WERI-Rb-1 (cell line): Measurements from ENCODE around the gene DCAF8L2.

Source experiments
- DNase-seq: peaks from one replicate; pipeline ENCODE4 v3.0.0-alpha.2; 2020
- H3K27ac ChIP-seq: fragments of 250-450 bp; sonication (Bioruptor Pico); 2 replicates; pipeline ENCODE4 v1.5.1; 2020; ENCODE audit warnings: mild to moderate bottlenecking, moderate library complexity
- H3K27me3 ChIP-seq: fragments of 250-450 bp; sonication (Bioruptor Pico); 2 replicates; pipeline ENCODE4 v1.5.1; 2021; ENCODE audit warnings: mild to moderate bottlenecking, low read depth, moderate library complexity; ENCODE audit not compliant: insufficient read depth, severe bottlenecking
- H3K36me3 ChIP-seq: fragments of 250-450 bp; sonication (Bioruptor Pico); 2 replicates; pipeline ENCODE4 v1.5.1; 2020; ENCODE audit warnings: mild to moderate bottlenecking, moderate library complexity
- H3K4me3 ChIP-seq: 2 replicates; pipeline ENCODE4 v1.5.1; 2011; ENCODE audit warnings: low read depth, mild to moderate bottlenecking, control low read depth, low read length
- H3K9me3 ChIP-seq: fragments of 250-450 bp; sonication (Bioruptor Pico); 2 replicates; pipeline ENCODE4 v1.5.1; 2021; ENCODE audit warnings: mild to moderate bottlenecking, moderate library complexity; ENCODE audit not compliant: severe bottlenecking
- CTCF ChIP-seq: IDR thresholded peaks from 2 replicates; pipeline ENCODE4 v1.5.1; 2011; ENCODE audit warnings: low read depth, mild to moderate bottlenecking, control low read depth, inconsistent platforms, low read length

DCAF8L2 gene

GRCh38 chrX:27571164-27571563 lies 19.0 kb upstream of the DCAF8L2 start:
- no peak for DNase-seq
- no peak overlapping the region for H3K27ac ChIP-seq
- no peak for TF ChIP-seq CTCF
- no peaks in the 10 kb centered on the region for H3K9me3 ChIP-seq
- no peaks in the 10 kb centered on the region for H3K36me3 ChIP-seq
- H3K27me3 ChIP-seq: no peaks in the 10 kb centered on the region
- no peak overlapping the region for H3K4me3 ChIP-seq

- Histone ChIP-seq H3K27me3 (no peaks in the 10 kb centered on the region), H3K4me3 (no peak overlapping the region), H3K9me3 (no peaks in the 10 kb centered on the region), H3K27ac (no peak overlapping the region), H3K36me3 (no peaks in the 10 kb centered on the region)
- DNase-seq: no peak
- no peak for TF ChIP-seq CTCF
Measured at GRCh38 chrX:27575565-27575964, 14.6 kb upstream of the DCAF8L2 start.

DNA sequence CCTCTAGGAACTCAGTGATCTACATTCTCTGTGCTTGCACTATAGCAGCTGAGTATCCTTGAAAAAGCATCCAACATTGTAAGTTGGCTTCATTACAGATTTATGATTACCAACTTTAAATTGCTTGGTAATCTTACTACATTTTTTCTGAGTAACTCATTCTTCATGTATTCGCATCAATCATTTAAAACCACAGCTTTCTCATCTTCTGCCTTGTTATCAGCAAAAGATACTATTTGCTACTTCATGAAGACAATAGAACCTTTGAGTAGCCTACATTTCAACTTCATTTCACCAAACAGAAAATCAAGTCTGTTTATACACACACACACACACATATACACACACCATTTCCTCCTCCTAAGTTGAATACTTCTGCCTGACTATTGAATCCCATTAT lies 6.2 kb upstream of the DCAF8L2 start:
- H3K27ac ChIP-seq: no peak overlapping the region
- H3K9me3 ChIP-seq: no peaks in the 10 kb centered on the region
- no peak for DNase-seq
- H3K27me3 ChIP-seq: no peaks in the 10 kb centered on the region
- H3K36me3 ChIP-seq: no peaks in the 10 kb centered on the region
- no peak overlapping the region for H3K4me3 ChIP-seq
- no peak for TF ChIP-seq CTCF

- no peak for TF ChIP-seq CTCF
- no peak for DNase-seq
Measured at GRCh38 chrX:27591938-27592337, 1.8 kb downstream of the DCAF8L2 start.

GRCh38 chrX:27597508-27597907 lies 7.4 kb downstream of the DCAF8L2 start:
- DNase-seq: no peak
- no peaks in the 10 kb centered on the region for H3K27me3 ChIP-seq
- H3K4me3 ChIP-seq: no peak overlapping the region
- no peaks in the 10 kb centered on the region for H3K9me3 ChIP-seq
- TF ChIP-seq CTCF: no peak
- H3K36me3 ChIP-seq: no peaks in the 10 kb centered on the region
- H3K27ac ChIP-seq: no peak overlapping the region

More at GRCh38 chrX:27591938-27592337, 1.8 kb downstream of the DCAF8L2 start:
- Histone ChIP-seq H3K9me3 (no peaks in the 10 kb centered on the region), H3K36me3 (no peaks in the 10 kb centered on the region), H3K27ac (no peak overlapping the region), H3K27me3 (no peaks in the 10 kb centered on the region), H3K4me3 (no peak overlapping the region)

- TF ChIP-seq CTCF: no peak
- H3K27me3 ChIP-seq: no peaks in the 10 kb centered on the region
- no peak for DNase-seq
- no peak overlapping the region for H3K27ac ChIP-seq
- no peaks in the 10 kb centered on the region for H3K36me3 ChIP-seq
- no peaks in the 10 kb centered on the region for H3K9me3 ChIP-seq
- no peak overlapping the region for H3K4me3 ChIP-seq
Measured at GRCh38 chrX:27598312-27598711, 8.2 kb downstream of the DCAF8L2 start.
